HepG2 (cell line): ENCODE results near the gene GKN1. TPM values are rescaled to one million over a fixed set of nuclear protein-coding genes. Genes with fewer than 3 reads are reported as not detected.

Experiments used
- ATAD3A ChIP-seq: sonication (generic); formaldehyde crosslinking; IDR thresholded peaks from 2 replicates; pipeline ENCODE4 v1.4.0; 2020; ENCODE audit warnings: missing genetic modification reagents
- E2F1 ChIP-seq: sonication (generic); formaldehyde crosslinking; IDR thresholded peaks from 2 replicates; pipeline ENCODE4 v1.5.0; 2020; ENCODE audit warnings: missing genetic modification reagents
- ESRRA ChIP-seq: sonication (generic); formaldehyde crosslinking; IDR thresholded peaks from 2 replicates; pipeline ENCODE4 v1.5.1; 2020; ENCODE audit warnings: mild to moderate bottlenecking, low read depth, missing genetic modification reagents
- EZH2 ChIP-seq: conservative IDR thresholded peaks from 2 replicates; pipeline ENCODE4 v1.6.1; 2012; ENCODE audit warnings: mild to moderate bottlenecking, low read depth, low read length, moderate library complexity
- HMGXB4 ChIP-seq, 2 experiments: sonication (generic) in 1 of 2; formaldehyde crosslinking in 1 of 2; IDR thresholded peaks; 2 replicates each; pipeline versions ENCODE4 v1.4.0 to v1.6.1; 2018 to 2020; ENCODE audit warnings: missing genetic modification reagents in 2 of 2, borderline replicate concordance in 1 of 2, low read depth in 1 of 2, mild to moderate bottlenecking in 1 of 2, missing biosample characterization in 1 of 2
- KDM3A ChIP-seq: IDR thresholded peaks from 2 replicates; pipeline ENCODE4 v1.6.1; 2018; ENCODE audit warnings: low read depth, missing compliant biosample characterization
- KLF12 ChIP-seq: sonication (generic); formaldehyde crosslinking; IDR thresholded peaks from 2 replicates; pipeline ENCODE4 v1.4.0; 2020; ENCODE audit warnings: missing genetic modification reagents, borderline replicate concordance
- MAFK ChIP-seq, 2 experiments: IDR thresholded peaks in 1 of 2; conservative IDR thresholded peaks in 1 of 2; 2 replicates each; pipeline ENCODE4 v1.6.1; 2011; ENCODE audit warnings: improper control_type of control experiment in 2 of 2, low read length in 2 of 2
- MED8 ChIP-seq: sonication (generic); formaldehyde crosslinking; IDR thresholded peaks from 2 replicates; pipeline ENCODE4 v1.8.1; 2023; ENCODE audit warnings: mild to moderate bottlenecking, missing genetic modification reagents; ENCODE audit not compliant: insufficient replicate concordance
- NR1H2 ChIP-seq: sonication (generic); formaldehyde crosslinking; IDR thresholded peaks from 2 replicates; pipeline ENCODE4 v1.8.1; 2022; ENCODE audit warnings: low read depth, missing genetic modification reagents, borderline replicate concordance
- PCBP1 ChIP-seq: fragments of 200-400 bp; formaldehyde crosslinking; IDR thresholded peaks from 2 replicates; pipeline ENCODE4 v1.6.1; 2017; ENCODE audit warnings: mild to moderate bottlenecking, low read depth, low read length, borderline replicate concordance
- PHF20 ChIP-seq: sonication (generic); formaldehyde crosslinking; IDR thresholded peaks from 2 replicates; pipeline ENCODE4 v1.5.0; 2020; ENCODE audit warnings: mild to moderate bottlenecking, missing genetic modification reagents
- PHF5A ChIP-seq: IDR thresholded peaks from one replicate; pipeline ENCODE4 v1.6.1; 2018; ENCODE audit warnings: low read depth, missing genetic modification reagents; ENCODE audit not compliant: unreplicated experiment
- PREB ChIP-seq: sonication (generic); formaldehyde crosslinking; IDR thresholded peaks from 2 replicates; pipeline ENCODE4 v1.4.0; 2020; ENCODE audit warnings: missing genetic modification reagents
- RARA ChIP-seq: IDR thresholded peaks from 2 replicates; pipeline ENCODE4 v1.6.1; 2016; ENCODE audit warnings: missing genetic modification reagents, missing compliant biosample characterization
- SALL2 ChIP-seq: sonication (generic); formaldehyde crosslinking; IDR thresholded peaks from 2 replicates; pipeline ENCODE4 v1.8.1; 2023; ENCODE audit warnings: mild to moderate bottlenecking, missing genetic modification reagents, inconsistent platforms
- SIN3A ChIP-seq: IDR thresholded peaks from 2 replicates; pipeline ENCODE4 v1.6.1; 2011; ENCODE audit warnings: low read depth, mild to moderate bottlenecking, control low read depth, low read length, borderline replicate concordance
- ZBTB4 ChIP-seq: sonication (generic); formaldehyde crosslinking; IDR thresholded peaks from 2 replicates; pipeline ENCODE4 v1.4.0; 2020; ENCODE audit warnings: missing genetic modification reagents, mild to moderate bottlenecking, borderline replicate concordance
- ZC3H4 ChIP-seq: sonication (generic); formaldehyde crosslinking; IDR thresholded peaks from 2 replicates; pipeline ENCODE4 v1.4.0; 2020; ENCODE audit warnings: missing genetic modification reagents, borderline replicate concordance
- ZNF296 ChIP-seq: sonication (generic); formaldehyde crosslinking; conservative IDR thresholded peaks from 2 replicates; pipeline ENCODE4 v1.5.0; 2020; ENCODE audit warnings: mild to moderate bottlenecking, missing genetic modification reagents
- ZNF33A ChIP-seq: sonication (generic); formaldehyde crosslinking; IDR thresholded peaks from 2 replicates; pipeline ENCODE4 v1.5.1; 2020; ENCODE audit warnings: missing genetic modification reagents, mild to moderate bottlenecking, moderate library complexity, borderline replicate concordance
- ZNF354B ChIP-seq: sonication (generic); formaldehyde crosslinking; IDR thresholded peaks from 2 replicates; pipeline ENCODE4 v1.8.0; 2022; ENCODE audit warnings: mild to moderate bottlenecking, missing genetic modification reagents
- ZNF383 ChIP-seq: sonication (generic); formaldehyde crosslinking; IDR thresholded peaks from 2 replicates; pipeline ENCODE4 v1.4.0; 2020; ENCODE audit warnings: missing genetic modification reagents, mild to moderate bottlenecking, borderline replicate concordance
- polyA plus RNA-seq, 8 experiments: library from polyadenylated mRNA; depleted of rRNA in 3 of 8; stranded (reverse) in 7 of 8; unstranded in 1 of 8; fragments of >200 nt; fragmentation: Illumina TruSeq in 4 of 8; extraction: Trizol in 4 of 8; gene quantifications; 2 replicates each; pipeline versions ENCODE4 v1.2.1 to v1.2.3, GENCODE V29; 2011 to 2016; ENCODE audit warnings: low read depth in 4 of 8, missing spikeins in 1 of 8, mixed read lengths in 1 of 8; ENCODE audit not compliant: insufficient read depth in 1 of 8
- total RNA-seq, 5 experiments: library from RNA; depleted of rRNA; stranded (reverse); fragments of >200 nt; fragmentation: Illumina TruSeq; extraction: Trizol; gene quantifications; 2 replicates each; pipeline ENCODE4 v1.2.3, GENCODE V29; 2016; ENCODE audit warnings: low read depth in 1 of 5

Gene GKN1
- total and polyA plus RNA-seq, 2 of the 13 experiments (the other 11 are each of a cell fraction or from before 2014, with no cell fraction given): not detected

GRCh38 chr2:68987021-68987503, 12.6 kb downstream of the GKN1 start (continued):
- TF ChIP-seq HMGXB4 (CRISPR knock-in tag; IDR thresholded peaks at IDR 0.05; ENCODE audit: borderline replicate concordance in 1 of 2, low read depth in 1 of 2): no peak
- TF ChIP-seq KLF12 (CRISPR knock-in tag): no peak
- TF ChIP-seq ZNF354B (CRISPR knock-in tag): no peak
- no peak for TF ChIP-seq KDM3A (CRISPR knock-in tag)
- no peak for TF ChIP-seq MED8 (CRISPR knock-in tag)
- no peak for TF ChIP-seq E2F1 (CRISPR knock-in tag)
- no peak for TF ChIP-seq SALL2
- TF ChIP-seq PHF5A (CRISPR knock-in tag): no peak
- TF ChIP-seq ATAD3A (CRISPR knock-in tag): no peak
- no peak for TF ChIP-seq PREB
- no peak for TF ChIP-seq SIN3A
- no peak for TF ChIP-seq ZBTB4 (CRISPR knock-in tag)
- no peak for TF ChIP-seq ZNF33A (CRISPR knock-in tag)
- TF ChIP-seq PCBP1: no peak
- TF ChIP-seq RARA (CRISPR knock-in tag): peak; percentile 25; the same call in 1 of the 2 replicates
- TF ChIP-seq PHF20 (CRISPR knock-in tag): no peak
- TF ChIP-seq ZNF383 (CRISPR knock-in tag): no peak
- no peak for TF ChIP-seq ZC3H4 (CRISPR knock-in tag)
- no peak for TF ChIP-seq ESRRA (CRISPR knock-in tag)
- TF ChIP-seq ZNF296 (CRISPR knock-in tag): no peak
- TF ChIP-seq EZH2: no peak
- TF ChIP-seq MAFK (conservative IDR thresholded peaks at IDR 0.05 in 1 of 2, IDR thresholded peaks at IDR 0.05 in 1 of 2; ENCODE audit: low read length in 2 of 2): no peak
- TF ChIP-seq NR1H2 (CRISPR knock-in tag): no peak
